Panc1 (cell line): Measurements from ENCODE around the gene RAI14. TPM values are rescaled to one million over a fixed set of nuclear protein-coding genes. Genes with fewer than 3 reads are reported as not detected.

Experiments used
- ATAC-seq: fragments of 200-7000 bp; cut with Tn5 transposase; 2 replicates; pipeline ENCODE4 v1.9.1; 2020; ENCODE audit warnings: mild to moderate bottlenecking, moderate library complexity
- BruUV-seq: library from RNA; stranded (reverse); fragments of 400-500 nt; replicated peaks from 2 replicates; lab custom pipeline; 2021; lab: Mats Ljungman, UMichigan
- CTCF ChIA-PET: fragments of 300-600 bp; sonication (Branson Sonifier 250); formaldehyde crosslinking; loops from one replicate; lab custom pipeline; 2022; ENCODE audit warnings: antibody characterized with exemption; lab: Charles Lee
- POLR2A ChIA-PET: fragments of 300-600 bp; sonication (Branson Sonifier 250); formaldehyde crosslinking; loops from one replicate; lab custom pipeline; 2022; ENCODE audit warnings: antibody characterized with exemption; lab: Charles Lee
- DNase-seq: peaks from one replicate; pipeline ENCODE4 v3.0.0-alpha.2; 2010; ENCODE audit warnings: low read depth, low spot score
- H3K27ac ChIP-seq: 2 replicates; pipeline ENCODE4 v1.5.1; 2011; ENCODE audit warnings: mild to moderate bottlenecking, low read length, inconsistent platforms
- H3K27me3 ChIP-seq: fragments of 200-500 bp; sonication (Bioruptor generic); 2 replicates; pipeline ENCODE4 v1.6.0; 2014; ENCODE audit warnings: low read length, inconsistent platforms; ENCODE audit not compliant: control insufficient read depth, insufficient read depth
- H3K36me3 ChIP-seq: fragments of 200-500 bp; sonication (Bioruptor generic); 2 replicates; pipeline ENCODE4 v1.5.1; 2014; ENCODE audit warnings: inconsistent platforms, mild to moderate bottlenecking, low read length, moderate library complexity; ENCODE audit not compliant: control insufficient read depth, insufficient read depth
- H3K4me1 ChIP-seq: 2 replicates; pipeline ENCODE4 v1.5.1; 2011; ENCODE audit warnings: inconsistent platforms, mild to moderate bottlenecking, low read length, moderate library complexity; ENCODE audit not compliant: control insufficient read depth, insufficient read depth
- H3K4me3 ChIP-seq, 2 experiments: 2 replicates each; pipeline ENCODE4 v1.5.1; 2011 to 2012; ENCODE audit warnings: low read depth in 2 of 2, low read length in 2 of 2, mild to moderate bottlenecking in 2 of 2, inconsistent platforms in 1 of 2, moderate library complexity in 1 of 2
- H3K9me3 ChIP-seq: fragments of 200-500 bp; sonication (Bioruptor generic); 2 replicates; pipeline ENCODE4 v1.5.1; 2014; ENCODE audit warnings: low read depth, mild to moderate bottlenecking, inconsistent platforms, low read length, moderate library complexity; ENCODE audit not compliant: control insufficient read depth, insufficient read depth
- CTCF ChIP-seq: fragments of 450-650 bp; IDR thresholded peaks from 2 replicates; pipeline ENCODE4 v1.5.1; 2017; ENCODE audit warnings: mild to moderate bottlenecking
- POLR2AphosphoS5 ChIP-seq: IDR thresholded peaks from 2 replicates; pipeline ENCODE4 v1.6.1; 2012; ENCODE audit warnings: mild to moderate bottlenecking, low read depth, low read length, moderate library complexity
- REST ChIP-seq, 2 experiments: IDR thresholded peaks; 2 replicates each; pipeline ENCODE4 v1.6.1; 2011 to 2012; ENCODE audit warnings: low read depth in 2 of 2, control low read depth in 1 of 2, low read length in 1 of 2, mild to moderate bottlenecking in 1 of 2, moderate library complexity in 1 of 2; ENCODE audit not compliant: insufficient read depth in 1 of 2
- SIN3A ChIP-seq: IDR thresholded peaks from 2 replicates; pipeline ENCODE4 v1.6.1; 2012; ENCODE audit warnings: low read depth, mild to moderate bottlenecking, low read length, moderate library complexity, borderline replicate concordance; ENCODE audit not compliant: insufficient read depth
- TCF7L2 ChIP-seq: IDR thresholded peaks from 2 replicates; pipeline ENCODE4 v1.6.1; 2011; ENCODE audit warnings: mild to moderate bottlenecking, low read depth, low read length, inconsistent platforms
- in situ Hi-C: cut with HindIII; loops from 2 replicates; pipeline ENCODE4 v1.10.0; 2016; ENCODE audit warnings: low sequenced_read_pairs, low pct_unique_long_range_greater_than_20kb
- intact Hi-C: fragments of 100-400 bp; cut with micrococcal nuclease; formaldehyde crosslinking; loops from one replicate; pipeline ENCODE4 v1.10.0; 2022; ENCODE audit not compliant: unreplicated experiment
- total RNA-seq: library from RNA; stranded (reverse); gene quantifications from one replicate; pipeline ENCODE4 v1.2.1, GENCODE V29; 2021; ENCODE audit not compliant: unreplicated experiment

The RAI14 gene
- total RNA-seq, 1 experiment from 2014 or later, result 18.5 TPM

- ChIA-PET CTCF (no interaction called here), POLR2A (no interaction called here)
- intact Hi-C loops (no loop called here), in situ Hi-C loops (no loop called here)
- Histone ChIP-seq H3K4me1 (no peaks in the 10 kb centered on the region), H3K4me3 (no peak overlapping the region), H3K36me3 (no peaks in the 10 kb centered on the region), H3K9me3 (no peaks in the 10 kb centered on the region), H3K27ac (no peak overlapping the region), H3K27me3 (no peaks in the 10 kb centered on the region)
- no peak for ATAC-seq
- BruUV-seq, result no TSS peak
- TF ChIP-seq REST (IDR thresholded peaks at IDR 0.05; ENCODE audit: insufficient read depth in 1 of 2, low read depth in 2 of 2, low read length in 1 of 2) (no peak), SIN3A (no peak), POLR2AphosphoS5 (no peak), CTCF (no peak), TCF7L2 (no peak)
- DNase-seq, result no peak
Measured at GRCh38 chr5:34712565-34712964, 56.4 kb downstream of the RAI14 start.

- no TSS peak for BruUV-seq
- no peaks in the 10 kb centered on the region for H3K27me3 ChIP-seq
- no peaks in the 10 kb centered on the region for H3K36me3 ChIP-seq
- intact Hi-C loops, result no loop called here
- TF ChIP-seq POLR2AphosphoS5 (no peak), REST (IDR thresholded peaks at IDR 0.05; ENCODE audit: insufficient read depth in 1 of 2, low read depth in 2 of 2, low read length in 1 of 2) (no peak), SIN3A (no peak), TCF7L2 (no peak), CTCF (no peak)
- H3K4me3 ChIP-seq, result no peak overlapping the region
- H3K9me3 ChIP-seq, result no peaks in the 10 kb centered on the region
- no peaks in the 10 kb centered on the region for H3K4me1 ChIP-seq
- in situ Hi-C loops, result no loop called here
- POLR2A ChIA-PET, result no interaction called here
- H3K27ac ChIP-seq, result no peak overlapping the region
- no peak for ATAC-seq
- DNase-seq, result no peak
- CTCF ChIA-PET, result no interaction called here
Measured at GRCh38 chr5:34715711-34716110, 59.6 kb downstream of the RAI14 start.
